ENCODE results near the gene ADCY3.

Gene ADCY3

DNA sequence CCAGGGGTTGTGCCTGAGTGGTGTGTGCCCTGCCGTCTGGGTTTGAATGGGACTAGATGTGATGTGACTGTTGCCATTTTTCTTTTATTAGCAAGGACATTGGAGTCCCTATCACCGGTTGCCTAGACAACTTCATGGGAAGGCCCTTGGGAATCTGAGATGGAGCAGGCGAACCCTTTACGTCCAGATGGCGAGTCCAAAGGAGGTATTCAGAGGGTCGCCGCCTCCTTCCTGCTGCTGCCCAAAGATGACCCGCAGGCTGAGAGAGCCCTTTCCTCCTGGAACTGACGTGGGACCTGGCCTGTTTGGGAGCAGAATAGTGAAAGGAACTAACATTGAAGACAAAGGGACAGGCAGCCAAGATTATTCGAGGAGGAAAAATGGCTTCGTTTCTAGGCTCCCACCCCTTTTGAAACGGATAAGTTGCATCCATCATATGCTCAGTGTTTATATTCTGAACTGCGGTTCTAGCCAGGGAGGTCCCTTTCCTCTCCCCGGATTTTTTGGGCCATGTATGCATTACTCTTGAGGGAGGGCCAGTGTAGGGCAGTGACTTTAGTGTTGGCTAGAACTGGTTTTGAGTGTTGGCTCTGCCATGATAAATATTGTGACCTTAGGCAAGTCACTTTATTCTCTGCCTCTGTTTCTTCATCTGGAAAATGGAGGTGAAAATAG lies 126.1 kb downstream of the ADCY3 start:
- DNase-seq (ENCODE audit: low read depth): no peak
- H3K4me3 ChIP-seq (ENCODE audit: low read depth, low read length): peak overlapping the region; percentile 82
- TF ChIP-seq CTCF (IDR thresholded peaks at IDR 0.05; ENCODE audit: control insufficient read depth, extremely low read depth, insufficient read depth): no peak

DNA sequence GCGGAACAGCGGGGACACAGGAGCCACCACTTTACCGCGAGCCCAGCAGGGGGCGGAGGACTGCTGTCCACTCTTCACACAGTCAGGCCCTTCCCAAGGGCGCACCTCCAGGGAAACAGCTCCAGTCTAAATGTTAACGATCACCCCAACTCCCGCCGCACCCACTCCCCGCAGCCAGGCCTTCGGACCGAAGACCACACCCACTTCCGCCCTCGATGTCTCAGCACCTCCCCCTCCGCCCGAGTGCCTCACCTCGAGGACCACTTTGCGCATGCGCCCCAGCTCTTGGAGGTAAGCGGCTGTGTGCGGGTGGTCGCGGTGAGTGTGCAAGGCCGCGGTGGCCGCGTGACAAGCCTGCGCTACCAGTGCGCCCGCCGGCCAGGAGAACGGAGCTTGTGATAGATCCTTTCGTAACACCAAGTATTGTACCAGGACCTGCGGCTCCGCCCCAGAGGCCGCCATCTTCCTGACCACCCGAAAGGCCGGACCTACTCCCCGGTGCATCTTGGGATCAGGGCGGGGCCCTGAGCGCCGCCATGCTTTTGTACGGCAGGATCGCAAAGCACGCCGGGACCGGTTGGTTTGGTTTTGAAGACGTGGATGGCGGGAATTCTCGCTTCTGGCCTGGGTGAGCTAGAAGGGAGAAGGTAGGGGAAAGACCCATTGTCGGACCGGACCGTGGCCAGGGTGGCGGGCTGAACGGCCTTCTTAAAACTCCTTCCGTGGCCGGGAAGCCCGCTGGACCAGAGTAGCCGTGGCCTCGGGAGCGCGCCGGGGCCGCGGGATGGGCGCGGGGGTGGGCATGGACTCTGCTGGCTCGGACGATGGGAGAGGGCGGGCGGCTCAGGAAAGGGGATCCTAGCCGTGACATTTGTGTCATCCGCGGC lies 126.9 kb downstream of the ADCY3 start, which contains the start of the genes CENPO and PTRHD1:
Gene CENPO, plus strand, starts transcription at position 552 of the 887 bp plus-strand sequence. CDS start 495 bp downstream, outside the sequence.
Gene PTRHD1, minus strand, starts transcription at position 518 of the 887 bp plus-strand sequence. Its CDS starts 14 bp downstream, at position 504.
- H3K4me3 ChIP-seq (ENCODE audit: low read depth, low read length): peak within 1 kb of the TSS; percentile 82
- peak; percentile 90 for DNase-seq (ENCODE audit: low read depth)
- TF ChIP-seq CTCF (IDR thresholded peaks at IDR 0.05; ENCODE audit: control insufficient read depth, extremely low read depth, insufficient read depth): peak; percentile 64

DNA sequence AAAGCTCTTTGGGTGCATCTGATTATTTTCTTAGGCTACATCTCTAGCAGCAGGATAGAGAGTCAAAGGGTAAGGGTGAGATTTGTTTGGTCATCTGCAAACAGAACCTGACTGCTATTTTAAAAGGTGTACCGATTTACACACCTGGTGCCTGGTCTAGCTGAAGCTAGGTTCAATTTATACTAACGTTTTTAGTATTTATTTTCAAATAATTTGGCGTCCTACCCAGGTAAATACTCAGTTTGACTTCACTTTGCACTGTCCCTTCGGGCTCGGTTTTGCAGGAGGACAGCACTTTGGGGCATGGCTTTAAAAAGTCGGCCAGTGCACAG lies 127.5 kb downstream of the ADCY3 start:
- TF ChIP-seq CTCF (IDR thresholded peaks at IDR 0.05; ENCODE audit: control insufficient read depth, extremely low read depth, insufficient read depth): no peak
- peak overlapping the region; percentile 82 for H3K4me3 ChIP-seq (ENCODE audit: low read depth, low read length)
- DNase-seq (ENCODE audit: low read depth): peak; percentile 66

DNA sequence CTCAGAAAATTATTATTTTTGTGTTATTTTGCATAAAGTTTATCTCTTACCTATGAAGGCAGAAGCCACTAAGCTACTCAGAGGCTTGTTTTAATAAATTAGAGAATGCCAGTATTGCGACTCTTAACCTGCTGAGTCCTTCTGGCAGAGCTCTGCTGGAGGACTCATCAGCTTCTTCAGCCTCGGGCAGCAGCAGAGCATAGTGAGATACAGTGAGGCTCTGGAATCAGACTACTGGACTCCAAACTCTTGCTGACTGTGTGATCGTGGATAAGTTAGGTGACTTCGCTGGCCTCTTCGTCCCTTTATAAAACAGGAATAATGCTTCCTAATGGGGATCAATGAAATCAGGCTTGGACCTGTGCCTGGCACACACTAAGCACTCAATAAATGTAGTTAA lies 128.6 kb downstream of the ADCY3 start:
- H3K4me3 ChIP-seq (ENCODE audit: low read depth, low read length): peak overlapping the region; percentile 82; the same call in 1 of the 2 replicates
- no peak for DNase-seq (ENCODE audit: low read depth)

DNA sequence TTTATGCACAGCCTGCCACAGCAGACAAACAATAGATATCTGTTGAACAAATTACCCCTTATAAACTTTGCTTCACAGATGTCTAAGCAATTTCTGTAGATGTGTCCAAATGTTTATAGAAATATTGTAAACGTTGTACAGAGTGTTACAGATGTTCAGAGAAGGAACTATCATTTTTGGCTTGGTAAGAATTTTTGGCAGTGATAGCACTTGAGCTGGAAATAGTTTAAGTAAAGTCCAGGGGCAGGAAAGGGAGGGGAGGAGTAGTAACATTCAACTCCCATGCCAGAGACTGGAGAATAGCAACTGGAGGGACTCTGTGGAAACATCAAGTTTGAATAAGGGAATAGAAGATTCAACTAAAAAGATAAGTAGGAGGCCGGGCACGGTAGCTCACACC lies 131.2 kb downstream of the ADCY3 start:
- no peak for TF ChIP-seq CTCF (IDR thresholded peaks at IDR 0.05; ENCODE audit: control insufficient read depth, extremely low read depth, insufficient read depth)
- DNase-seq (ENCODE audit: low read depth): no peak
- no peak overlapping the region for H3K4me3 ChIP-seq (ENCODE audit: low read depth, low read length)

More for the DNA sequence above, 128.6 kb downstream of the ADCY3 start:
- no peak for TF ChIP-seq CTCF (IDR thresholded peaks at IDR 0.05; ENCODE audit: control insufficient read depth, extremely low read depth, insufficient read depth)

DNA sequence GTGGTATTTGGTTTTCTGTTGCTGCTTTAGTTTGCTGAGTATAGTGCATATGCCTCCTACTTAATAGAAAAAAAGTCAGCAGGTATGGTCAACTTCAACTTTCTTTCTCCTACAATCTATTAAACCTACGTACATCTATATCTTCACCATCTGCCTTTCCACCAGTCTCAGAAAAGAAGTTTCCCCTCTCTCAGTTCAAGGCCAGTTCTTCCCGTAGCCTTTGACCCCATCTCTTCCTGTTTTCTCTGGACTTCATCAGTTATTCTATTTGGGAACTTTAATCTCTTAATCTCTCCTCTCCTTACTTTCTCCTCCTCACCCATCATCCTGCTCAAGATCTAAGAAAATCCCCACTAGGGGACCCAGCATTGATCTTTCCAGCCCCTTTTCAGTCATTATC lies 132.5 kb downstream of the ADCY3 start:
- TF ChIP-seq CTCF (IDR thresholded peaks at IDR 0.05; ENCODE audit: control insufficient read depth, extremely low read depth, insufficient read depth): no peak
- no peak overlapping the region for H3K4me3 ChIP-seq (ENCODE audit: low read depth, low read length)
- DNase-seq (ENCODE audit: low read depth): no peak
